ENCODE data around the gene CDNF. TPM values are rescaled to one million over a fixed set of nuclear protein-coding genes. Genes with fewer than 3 reads are reported as not detected.

Gene CDNF
- total RNA-seq, 1 donor from 2014 or later, result 1.0 TPM

GRCh38 chr10:14879124-14879927 is 41.5 kb upstream of the CDNF start:
- peak; percentile 87 for DNase-seq (ENCODE audit: extremely low spot score, unreplicated experiment)
- Mint-ChIP-seq H3K9me3 (ENCODE audit: unreplicated experiment) (no peaks in the 10 kb centered on the region), H3K27me3 (ENCODE audit: unreplicated experiment) (no peaks in the 10 kb centered on the region), H3K36me3 (ENCODE audit: unreplicated experiment) (no peaks in the 10 kb centered on the region), H3K4me1 (ENCODE audit: unreplicated experiment) (peaks cover 25% of the 10 kb centered on the region), H3K4me3 (ENCODE audit: unreplicated experiment) (peak overlapping the region; percentile 89), H3K27ac (ENCODE audit: unreplicated experiment) (peak overlapping the region; percentile 64)
- no peak for TF ChIP-seq CTCF (IDR thresholded peaks at IDR 0.05)

GRCh38 chr10:14878266-14879123 is 40.7 kb upstream of the CDNF start, which contains the start of gene SUV39H2:
Gene SUV39H2 (plus strand): TSS chr10:14878866. CDS start chr10:14878889, 23 bp downstream.
- peak; percentile 99 for DNase-seq (ENCODE audit: extremely low spot score, unreplicated experiment)
- Mint-ChIP-seq H3K27ac (ENCODE audit: unreplicated experiment) (peak within 1 kb of the TSS; percentile 96), H3K4me1 (ENCODE audit: unreplicated experiment) (peaks cover 25% of the 10 kb centered on the region), H3K9me3 (ENCODE audit: unreplicated experiment) (no peaks in the 10 kb centered on the region), H3K4me3 (ENCODE audit: unreplicated experiment) (peak within 1 kb of the TSS; percentile 95), H3K27me3 (ENCODE audit: unreplicated experiment) (no peaks in the 10 kb centered on the region), H3K36me3 (ENCODE audit: unreplicated experiment) (no peaks in the 10 kb centered on the region)
- TF ChIP-seq CTCF (IDR thresholded peaks at IDR 0.05), result peak; percentile 13

GRCh38 chr10:14876764-14877163 is 38.9 kb upstream of the CDNF start:
- TF ChIP-seq CTCF (IDR thresholded peaks at IDR 0.05), result no peak
- Mint-ChIP-seq H3K4me1 (ENCODE audit: unreplicated experiment) (peaks cover 25% of the 10 kb centered on the region), H3K36me3 (ENCODE audit: unreplicated experiment) (no peaks in the 10 kb centered on the region), H3K27ac (ENCODE audit: unreplicated experiment) (peak overlapping the region; percentile 96), H3K9me3 (ENCODE audit: unreplicated experiment) (no peaks in the 10 kb centered on the region), H3K4me3 (ENCODE audit: unreplicated experiment) (peak overlapping the region; percentile 95), H3K27me3 (ENCODE audit: unreplicated experiment) (no peaks in the 10 kb centered on the region)
- DNase-seq (ENCODE audit: extremely low spot score, unreplicated experiment), result no peak

- Mint-ChIP-seq H3K4me3 (ENCODE audit: unreplicated experiment) (no peak overlapping the region), H3K9me3 (ENCODE audit: unreplicated experiment) (no peaks in the 10 kb centered on the region), H3K4me1 (ENCODE audit: unreplicated experiment) (peaks cover 25% of the 10 kb centered on the region), H3K36me3 (ENCODE audit: unreplicated experiment) (peaks cover 4% of the 10 kb centered on the region), H3K27ac (ENCODE audit: unreplicated experiment) (no peak overlapping the region), H3K27me3 (ENCODE audit: unreplicated experiment) (no peaks in the 10 kb centered on the region)
- TF ChIP-seq CTCF (IDR thresholded peaks at IDR 0.05), result no peak
- DNase-seq (ENCODE audit: extremely low spot score, unreplicated experiment), result no peak
Measured at GRCh38 chr10:14875941-14876340, 38.1 kb upstream of the CDNF start.
